ENCODE results near the gene EYA2.
A peak's percentile ranks its signal among the peaks of the same experiment; 100 is the strongest.

EYA2 gene

GRCh38 chr20:47063407-47063806 is 168.8 kb downstream of the EYA2 start:
- no peak for DNase-seq (ENCODE audit: low spot score)

- DNase-seq (ENCODE audit: low spot score): no peak
These were observed 169.2 kb downstream of the EYA2 start for GRCh38 chr20:47063808-47064207.

GRCh38 chr20:47066484-47067270 is 172.0 kb downstream of the EYA2 start:
- DNase-seq (ENCODE audit: low spot score): no peak

GRCh38 chr20:47067776-47068175 is 173.1 kb downstream of the EYA2 start:
- DNase-seq (ENCODE audit: low spot score): no peak

- no peak for DNase-seq (ENCODE audit: low spot score)
These were observed 175.5 kb downstream of the EYA2 start for GRCh38 chr20:47070176-47070575.

GRCh38 chr20:47071646-47072185 is 177.1 kb downstream of the EYA2 start:
- no peak for DNase-seq (ENCODE audit: low spot score)

GRCh38 chr20:47073766-47074475 is 179.3 kb downstream of the EYA2 start:
- DNase-seq (ENCODE audit: low spot score): no peak

GRCh38 chr20:47075263-47075662 is 180.6 kb downstream of the EYA2 start:
- no peak for DNase-seq (ENCODE audit: low spot score)

- no peak for DNase-seq (ENCODE audit: low spot score)
These were observed 184.4 kb downstream of the EYA2 start for GRCh38 chr20:47079047-47079446.

- DNase-seq (ENCODE audit: low spot score): no peak
These were observed 185.7 kb downstream of the EYA2 start for GRCh38 chr20:47080365-47080764.

GRCh38 chr20:47086316-47086715 is 191.7 kb downstream of the EYA2 start:
- DNase-seq (ENCODE audit: low spot score): no peak

GRCh38 chr20:47088335-47088734 is 193.7 kb downstream of the EYA2 start:
- DNase-seq (ENCODE audit: low spot score): no peak

GRCh38 chr20:47089151-47089550 is 194.5 kb downstream of the EYA2 start:
- no peak for DNase-seq (ENCODE audit: low spot score)

GRCh38 chr20:47090835-47091234 is 196.2 kb downstream of the EYA2 start:
- no peak for DNase-seq (ENCODE audit: low spot score)

GRCh38 chr20:47093320-47093966 is 198.8 kb downstream of the EYA2 start:
- DNase-seq (ENCODE audit: low spot score): no peak

GRCh38 chr20:47095690-47096089 is 201.0 kb downstream of the EYA2 start:
- no peak for DNase-seq (ENCODE audit: low spot score)

GRCh38 chr20:47097691-47098622 is 203.3 kb downstream of the EYA2 start:
- no peak for DNase-seq (ENCODE audit: low spot score)

GRCh38 chr20:47099093-47099492 is 204.4 kb downstream of the EYA2 start:
- no peak for DNase-seq (ENCODE audit: low spot score)

- no peak for DNase-seq (ENCODE audit: low spot score)
These were observed 205.3 kb downstream of the EYA2 start for GRCh38 chr20:47099825-47100441.

GRCh38 chr20:47102629-47103028 is 208.0 kb downstream of the EYA2 start:
- peak; percentile 45 for DNase-seq (ENCODE audit: low spot score)

- DNase-seq (ENCODE audit: low spot score): no peak
These were observed 212.1 kb downstream of the EYA2 start for GRCh38 chr20:47106786-47107185.
